SU-DHL-6 (cell line): ENCODE results near the gene DYTN.

ENCODE experiments used
- H2AFZ ChIP-seq: fragments of 200-600 bp; sonication (generic); 2 replicates; pipeline ENCODE4 v1.6.1; 2014; ENCODE audit warnings: low read depth, mild to moderate bottlenecking, moderate library complexity, mixed read lengths, antibody characterized with exemption, low read length; ENCODE audit not compliant: severe bottlenecking
- H3F3A ChIP-seq: fragments of 200-600 bp; shearing (Covaris generic); 2 replicates; pipeline ENCODE4 v1.6.0; 2016; ENCODE audit warnings: antibody characterized with exemption, mild to moderate bottlenecking; ENCODE audit not compliant: insufficient read depth
- H3K27ac ChIP-seq: fragments of 200-600 bp; sonication (generic); 2 replicates; pipeline ENCODE4 v1.5.1; 2016; ENCODE audit warnings: low read depth, mild to moderate bottlenecking, low read length, moderate library complexity, mixed read lengths
- H3K27me3 ChIP-seq: fragments of 200-600 bp; sonication (generic), shearing (Covaris generic); 2 replicates; pipeline ENCODE4 v1.6.0; 2014; ENCODE audit warnings: mild to moderate bottlenecking, low read length
- H3K36me3 ChIP-seq: fragments of 200-600 bp; sonication (generic); 2 replicates; pipeline ENCODE4 v1.6.1; 2014; ENCODE audit warnings: mild to moderate bottlenecking, low read length, mixed read lengths
- H3K4me2 ChIP-seq: fragments of 300-600, 200-600 bp; shearing (Covaris generic), sonication (generic); 2 replicates; pipeline ENCODE4 v1.6.0; 2014; ENCODE audit warnings: low read length, low read depth, mild to moderate bottlenecking; ENCODE audit not compliant: poor library complexity, severe bottlenecking
- H3K4me3 ChIP-seq: fragments of 200-600 bp; sonication (generic); 2 replicates; pipeline ENCODE4 v1.5.1; 2014; ENCODE audit warnings: antibody characterized with exemption, low read length, mild to moderate bottlenecking, mixed read lengths; ENCODE audit not compliant: insufficient read depth, poor library complexity, severe bottlenecking
- H3K79me2 ChIP-seq: fragments of 200-600 bp; sonication (generic); 2 replicates; pipeline ENCODE4 v1.6.1; 2014; ENCODE audit warnings: mild to moderate bottlenecking, low read length, moderate library complexity; ENCODE audit not compliant: insufficient read depth
- H3K9ac ChIP-seq: fragments of 200-600 bp; sonication (generic); 2 replicates; pipeline ENCODE4 v1.7.0; 2014; ENCODE audit warnings: mild to moderate bottlenecking, low read length
- H3K9me2 ChIP-seq: fragments of 200-600 bp; sonication (generic); replicated peaks from 2 replicates; pipeline ENCODE4 v1.6.1; 2014; ENCODE audit warnings: low read length; ENCODE audit not compliant: insufficient read depth
- H3K9me3 ChIP-seq: fragments of 200-600 bp; sonication (generic); 2 replicates; pipeline ENCODE4 v1.6.1; 2014; ENCODE audit warnings: low read length, mixed read lengths; ENCODE audit not compliant: insufficient read depth
- H4K20me1 ChIP-seq: fragments of 200-600 bp; sonication (generic); 2 replicates; pipeline ENCODE4 v1.6.1; 2014; ENCODE audit warnings: low read depth, mild to moderate bottlenecking, antibody characterized with exemption, low read length, moderate library complexity, mixed read lengths
- EZH2phosphoT487 ChIP-seq: fragments of 200-600 bp; sonication (generic), shearing (Covaris generic); conservative IDR thresholded peaks from 2 replicates; pipeline ENCODE4 v1.6.1; 2018; ENCODE audit warnings: mild to moderate bottlenecking, antibody characterized with exemption, low read length, moderate library complexity, mixed read lengths
- TF ChIP-seq, protein P1 (sequence below): fragments of 200-600 bp; sonication (generic); IDR thresholded peaks from one replicate; pipeline ENCODE4 v1.5.1; 2017; ENCODE audit warnings: antibody characterized with exemption, mild to moderate bottlenecking, low read length, moderate library complexity; ENCODE audit not compliant: insufficient read depth, poor library complexity, severe bottlenecking

Gene DYTN

GRCh38 chr2:206626108-206626507, 92.1 kb downstream of the DYTN start:
- Histone ChIP-seq H3K9ac (no peak overlapping the region), H3K4me2 (no peak overlapping the region), H4K20me1 (no peaks in the 10 kb centered on the region), H3K79me2 (no peaks in the 10 kb centered on the region), H3K27me3 (no peaks in the 10 kb centered on the region), H3F3A (no peaks in the 10 kb centered on the region), H3K36me3 (no peaks in the 10 kb centered on the region), H3K9me3 (no peaks in the 10 kb centered on the region), H3K4me3 (no peak overlapping the region), H3K9me2 (no peaks in the 10 kb centered on the region), H3K27ac (no peak overlapping the region), H2AFZ (no peak overlapping the region)
- TF ChIP-seq, protein P1, sequence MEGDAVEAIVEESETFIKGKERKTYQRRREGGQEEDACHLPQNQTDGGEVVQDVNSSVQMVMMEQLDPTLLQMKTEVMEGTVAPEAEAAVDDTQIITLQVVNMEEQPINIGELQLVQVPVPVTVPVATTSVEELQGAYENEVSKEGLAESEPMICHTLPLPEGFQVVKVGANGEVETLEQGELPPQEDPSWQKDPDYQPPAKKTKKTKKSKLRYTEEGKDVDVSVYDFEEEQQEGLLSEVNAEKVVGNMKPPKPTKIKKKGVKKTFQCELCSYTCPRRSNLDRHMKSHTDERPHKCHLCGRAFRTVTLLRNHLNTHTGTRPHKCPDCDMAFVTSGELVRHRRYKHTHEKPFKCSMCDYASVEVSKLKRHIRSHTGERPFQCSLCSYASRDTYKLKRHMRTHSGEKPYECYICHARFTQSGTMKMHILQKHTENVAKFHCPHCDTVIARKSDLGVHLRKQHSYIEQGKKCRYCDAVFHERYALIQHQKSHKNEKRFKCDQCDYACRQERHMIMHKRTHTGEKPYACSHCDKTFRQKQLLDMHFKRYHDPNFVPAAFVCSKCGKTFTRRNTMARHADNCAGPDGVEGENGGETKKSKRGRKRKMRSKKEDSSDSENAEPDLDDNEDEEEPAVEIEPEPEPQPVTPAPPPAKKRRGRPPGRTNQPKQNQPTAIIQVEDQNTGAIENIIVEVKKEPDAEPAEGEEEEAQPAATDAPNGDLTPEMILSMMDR: no peak
- TF ChIP-seq EZH2phosphoT487: no peak

DNA sequence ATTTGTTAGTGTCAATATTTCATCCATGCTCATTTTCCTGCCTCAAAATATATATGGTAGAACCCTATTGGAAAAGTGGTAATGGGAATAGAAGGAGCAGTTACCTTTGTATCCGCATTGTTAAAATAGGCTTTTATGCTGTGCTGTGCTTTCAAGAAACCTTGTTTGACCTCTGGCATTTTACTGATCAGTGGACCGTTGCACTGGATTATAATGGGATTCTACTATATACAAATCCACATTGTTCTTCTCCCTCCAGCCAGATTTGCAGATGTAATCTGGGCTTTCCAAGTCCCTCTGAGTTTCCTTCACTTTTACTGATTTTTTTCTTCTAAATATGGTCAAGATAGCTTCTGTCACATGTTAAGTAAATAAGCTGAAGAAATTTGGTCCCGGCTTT, 99.2 kb downstream of the DYTN start:
- no peaks in the 10 kb centered on the region for H3F3A ChIP-seq
- H2AFZ ChIP-seq: no peak overlapping the region
- H3K36me3 ChIP-seq: no peaks in the 10 kb centered on the region
- H3K9me2 ChIP-seq: no peaks in the 10 kb centered on the region
- H3K79me2 ChIP-seq: no peaks in the 10 kb centered on the region
- no peak overlapping the region for H3K4me2 ChIP-seq
- H3K4me3 ChIP-seq: no peak overlapping the region
- H3K9me3 ChIP-seq: no peaks in the 10 kb centered on the region
- no peak overlapping the region for H3K27ac ChIP-seq
- TF ChIP-seq, protein P1: no peak
- TF ChIP-seq EZH2phosphoT487: no peak
- no peak overlapping the region for H3K9ac ChIP-seq
- H3K27me3 ChIP-seq: no peaks in the 10 kb centered on the region
- H4K20me1 ChIP-seq: no peaks in the 10 kb centered on the region

- no peaks in the 10 kb centered on the region for H3F3A ChIP-seq
- no peaks in the 10 kb centered on the region for H3K9me2 ChIP-seq
- H3K79me2 ChIP-seq: no peaks in the 10 kb centered on the region
- no peaks in the 10 kb centered on the region for H3K9me3 ChIP-seq
- TF ChIP-seq, protein P1: no peak
- no peak for TF ChIP-seq EZH2phosphoT487
- H3K27me3 ChIP-seq: no peaks in the 10 kb centered on the region
- no peaks in the 10 kb centered on the region for H4K20me1 ChIP-seq
- no peak overlapping the region for H2AFZ ChIP-seq
- no peak overlapping the region for H3K4me3 ChIP-seq
- no peak overlapping the region for H3K9ac ChIP-seq
- H3K36me3 ChIP-seq: no peaks in the 10 kb centered on the region
- no peak overlapping the region for H3K4me2 ChIP-seq
- no peak overlapping the region for H3K27ac ChIP-seq
Measured at GRCh38 chr2:206616151-206616550, 102.0 kb downstream of the DYTN start.
